Measurements from ENCODE around the gene ASCL4. TPM values are rescaled to one million over a fixed set of nuclear protein-coding genes. Genes with fewer than 3 reads are reported as not detected.

ASCL4 gene
- total RNA-seq, 2 donors from 2014 or later, result not detected

DNA sequence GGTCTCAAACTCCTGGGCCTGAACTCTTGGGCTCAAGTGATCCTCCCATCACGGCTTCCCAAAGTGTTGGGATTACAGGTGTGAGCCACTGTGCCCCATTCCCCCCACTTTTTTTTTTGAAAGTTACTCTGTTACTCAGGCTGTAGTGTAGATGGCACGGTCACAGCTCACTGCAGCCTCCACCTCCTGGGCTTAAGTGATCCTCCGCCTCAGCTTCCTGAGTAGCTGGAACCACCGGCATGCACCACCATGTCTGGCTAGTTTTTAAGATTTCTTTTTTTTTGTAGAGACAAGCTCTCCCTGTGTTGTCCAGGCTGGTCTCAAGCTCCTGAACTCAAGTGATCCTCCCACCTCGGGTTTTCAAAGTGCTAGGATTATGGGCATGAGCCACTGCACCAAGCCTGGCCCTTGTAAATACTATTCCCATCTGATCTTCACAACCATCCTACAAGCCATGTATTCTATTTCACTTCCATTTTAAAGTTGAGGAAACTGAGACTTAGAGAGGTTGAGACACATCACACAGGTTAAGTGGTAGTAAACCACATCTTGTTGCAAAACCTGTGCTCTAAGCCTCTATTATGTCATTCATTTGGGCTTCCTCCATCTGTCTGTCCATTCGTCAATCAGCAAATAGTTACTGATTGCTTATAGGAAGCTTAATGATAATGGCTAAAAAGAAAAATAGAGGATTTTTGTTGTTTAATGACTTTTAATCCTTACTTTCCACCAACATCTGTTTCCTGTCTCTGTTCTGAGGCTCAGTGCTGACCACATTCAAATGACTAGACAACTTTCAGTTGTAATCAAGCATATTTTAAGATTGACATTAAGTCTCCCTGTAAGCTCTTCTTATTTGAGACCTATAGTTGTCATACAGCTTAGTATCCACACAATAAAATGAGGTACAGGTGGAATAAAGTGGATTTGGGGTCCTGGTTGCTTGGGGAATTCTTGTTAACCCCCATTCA lies 9.2 kb downstream of the ASCL4 start:
- H3K4me1 Mint-ChIP-seq (ENCODE audit: low read depth in 2 of 2), result peaks cover 6 to 9% of the 10 kb centered on the region in 2 donors
- no peaks in the 10 kb centered on the region for H3K36me3 Mint-ChIP-seq
- no peaks in the 10 kb centered on the region for H3K9me3 Mint-ChIP-seq
- no peak overlapping the region for H3K27ac Mint-ChIP-seq
- ATAC-seq (no peak), DNase-seq (ENCODE audit: low spot score) (no peak)
- peaks cover 26 to 30% of the 10 kb centered on the region in 2 donors for H3K27me3 Mint-ChIP-seq
- no peak overlapping the region for H3K4me3 Mint-ChIP-seq

DNA sequence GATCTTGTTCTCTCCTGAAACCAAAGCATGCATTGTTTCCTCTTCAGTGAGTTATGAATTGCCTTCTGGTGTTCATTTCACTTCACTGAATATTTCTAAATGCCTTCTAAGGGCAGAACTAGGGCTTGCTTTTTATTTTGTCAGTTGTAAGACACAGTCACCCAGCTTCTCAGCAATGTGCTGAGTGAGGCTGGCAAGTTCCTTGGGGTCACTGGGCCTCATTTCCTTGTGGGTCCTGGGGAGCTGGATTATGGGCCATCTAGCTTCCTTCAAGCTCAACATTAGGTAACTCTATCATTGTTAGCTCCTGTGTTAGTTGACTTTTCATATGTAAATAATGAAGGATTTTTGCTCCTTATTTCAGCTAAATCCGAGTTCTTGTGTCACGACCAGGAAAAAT lies 13.8 kb downstream of the ASCL4 start:
- Mint-ChIP-seq H3K27ac (no peak overlapping the region), H3K4me3 (no peak overlapping the region), H3K27me3 (peaks cover 15 to 24% of the 10 kb centered on the region in 2 donors), H3K36me3 (peaks cover 10% of the 10 kb centered on the region), H3K9me3 (no peaks in the 10 kb centered on the region), H3K4me1 (ENCODE audit: low read depth in 2 of 2) (peaks cover 6 to 9% of the 10 kb centered on the region in 2 donors)
- ATAC-seq, result no peak
- no peak for DNase-seq (ENCODE audit: low spot score)

DNA sequence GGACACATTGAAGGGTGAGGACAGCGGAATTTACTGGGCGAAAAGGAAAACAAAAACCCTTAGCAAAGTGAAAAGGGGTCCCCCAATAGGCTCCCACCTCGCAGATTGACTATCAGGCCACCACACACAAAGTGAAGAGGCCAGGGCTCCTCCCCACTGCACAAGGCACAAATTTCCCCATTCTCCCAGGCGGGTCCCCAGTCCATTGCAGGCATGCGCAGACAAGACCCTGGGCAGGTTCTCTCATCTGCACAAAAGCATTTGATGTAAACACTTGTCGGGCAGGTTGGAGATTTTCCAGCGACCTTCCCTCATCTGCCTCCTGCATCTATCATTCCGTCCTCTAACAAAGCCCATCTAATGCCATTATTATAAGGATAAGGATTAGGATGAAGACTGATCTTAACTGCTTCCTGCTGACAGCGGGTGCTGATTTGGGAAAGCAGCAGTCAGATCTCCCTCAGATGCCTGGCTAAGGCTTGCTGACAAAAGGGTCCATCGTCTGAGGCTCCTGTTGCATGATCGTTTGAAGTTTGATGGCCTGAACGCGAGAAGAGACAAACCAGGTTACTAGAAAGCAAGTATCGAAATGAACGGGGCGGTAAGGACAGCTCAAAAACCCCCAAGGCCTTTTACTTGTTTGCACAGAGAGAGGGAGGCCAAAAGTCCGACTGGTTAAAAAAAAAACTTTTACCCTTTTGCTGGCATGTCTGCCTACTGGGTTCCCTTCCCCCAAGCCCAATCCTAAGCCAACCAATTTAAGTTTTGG lies 14.4 kb downstream of the ASCL4 start:
- Mint-ChIP-seq H3K4me1 (ENCODE audit: low read depth in 2 of 2) (peaks cover 3 to 5% of the 10 kb centered on the region in 2 donors), H3K27ac (no peak overlapping the region), H3K27me3 (peaks cover 13 to 22% of the 10 kb centered on the region in 2 donors), H3K9me3 (no peaks in the 10 kb centered on the region), H3K4me3 (no peak overlapping the region), H3K36me3 (peaks cover 10% of the 10 kb centered on the region)
- DNase-seq (ENCODE audit: low spot score) (no peak), ATAC-seq (no peak)

DNA sequence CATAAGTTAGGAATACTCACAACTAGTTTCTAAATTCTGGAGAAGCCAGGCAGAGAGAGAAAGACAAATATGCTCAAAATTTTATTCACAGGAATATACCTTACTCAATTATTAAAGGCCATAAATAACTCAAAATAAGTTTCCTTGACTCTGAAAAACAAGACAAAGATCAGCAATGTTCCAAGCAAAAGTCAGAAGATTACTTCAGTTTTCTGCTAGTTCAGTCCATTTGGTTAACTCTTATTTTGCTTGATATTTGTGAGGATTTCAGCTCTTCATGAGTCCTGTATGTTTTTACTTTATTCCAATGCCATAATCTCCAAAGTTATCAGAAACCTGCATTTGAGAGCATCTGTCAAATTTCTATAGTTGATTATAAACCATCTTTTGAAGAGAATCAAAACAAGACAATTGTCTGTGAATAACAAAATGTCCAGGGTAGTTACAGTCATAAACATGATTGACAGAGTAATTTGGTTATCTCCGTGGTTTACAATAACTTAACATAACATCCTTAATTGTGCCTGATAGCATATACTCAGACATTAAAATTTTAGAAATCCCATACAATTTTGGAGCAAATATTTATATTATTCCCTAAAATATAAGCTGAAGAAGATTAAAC lies 17.1 kb downstream of the ASCL4 start:
- no peak for ATAC-seq
- no peaks in the 10 kb centered on the region for H3K4me1 Mint-ChIP-seq (ENCODE audit: low read depth in 2 of 2)
- H3K9me3 Mint-ChIP-seq, result no peaks in the 10 kb centered on the region
- H3K27me3 Mint-ChIP-seq, result peaks cover 23 to 43% of the 10 kb centered on the region in 2 donors
- DNase-seq (ENCODE audit: low spot score), result no peak
- H3K36me3 Mint-ChIP-seq, result peaks cover 10% of the 10 kb centered on the region
- H3K27ac Mint-ChIP-seq, result no peak overlapping the region
- H3K4me3 Mint-ChIP-seq, result no peak overlapping the region

DNA sequence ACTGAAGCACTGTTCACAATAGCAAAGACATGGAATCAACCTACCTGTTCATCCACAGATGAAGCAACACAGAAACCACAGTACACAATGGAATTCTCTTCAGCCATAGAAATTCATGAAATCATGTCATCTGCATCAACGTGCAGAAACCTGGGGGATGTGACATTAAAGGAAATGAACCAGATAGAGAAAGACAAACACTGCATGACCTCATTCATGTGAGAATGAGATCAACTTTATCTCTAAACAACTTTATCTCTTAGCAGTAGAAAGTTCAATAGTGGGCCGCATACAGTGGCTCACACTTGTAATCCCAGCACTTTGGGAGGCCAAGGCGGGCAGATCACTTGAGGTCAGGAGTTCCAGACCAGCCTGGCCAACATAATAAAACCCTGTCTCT lies 19.9 kb downstream of the ASCL4 start:
- no peaks in the 10 kb centered on the region for H3K9me3 Mint-ChIP-seq
- ATAC-seq (no peak), DNase-seq (ENCODE audit: low spot score) (no peak)
- H3K4me1 Mint-ChIP-seq (ENCODE audit: low read depth in 2 of 2), result no peaks in the 10 kb centered on the region
- H3K36me3 Mint-ChIP-seq, result peaks cover 10% of the 10 kb centered on the region
- peaks cover 28 to 55% of the 10 kb centered on the region in 2 donors for H3K27me3 Mint-ChIP-seq
- no peak overlapping the region for H3K4me3 Mint-ChIP-seq
- H3K27ac Mint-ChIP-seq, result no peak overlapping the region

DNA sequence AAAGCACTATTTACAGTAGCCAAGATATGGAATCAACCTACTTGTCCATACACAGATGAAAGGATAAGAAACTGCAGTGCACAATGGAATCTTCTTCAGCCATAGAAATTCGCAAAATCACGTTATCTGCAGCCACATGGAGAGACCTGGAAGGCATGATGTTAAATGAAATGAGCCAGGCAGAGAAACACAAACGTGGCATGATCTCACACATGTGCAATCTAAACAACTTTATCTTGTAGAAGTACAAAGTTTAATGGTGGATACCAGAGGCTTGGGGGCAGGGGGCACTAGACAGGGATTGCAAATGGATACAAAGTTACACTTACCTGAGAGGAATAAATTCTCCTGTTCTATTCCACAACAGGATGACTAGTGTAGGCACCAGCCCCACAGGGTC lies 24.1 kb downstream of the ASCL4 start:
- DNase-seq (ENCODE audit: low spot score) (no peak), ATAC-seq (no peak)
- Mint-ChIP-seq H3K27me3 (peaks cover 31 to 53% of the 10 kb centered on the region in 2 donors), H3K4me1 (ENCODE audit: low read depth in 2 of 2) (no peaks in the 10 kb centered on the region), H3K27ac (no peak overlapping the region), H3K4me3 (no peak overlapping the region), H3K9me3 (no peaks in the 10 kb centered on the region), H3K36me3 (no peaks in the 10 kb centered on the region)

DNA sequence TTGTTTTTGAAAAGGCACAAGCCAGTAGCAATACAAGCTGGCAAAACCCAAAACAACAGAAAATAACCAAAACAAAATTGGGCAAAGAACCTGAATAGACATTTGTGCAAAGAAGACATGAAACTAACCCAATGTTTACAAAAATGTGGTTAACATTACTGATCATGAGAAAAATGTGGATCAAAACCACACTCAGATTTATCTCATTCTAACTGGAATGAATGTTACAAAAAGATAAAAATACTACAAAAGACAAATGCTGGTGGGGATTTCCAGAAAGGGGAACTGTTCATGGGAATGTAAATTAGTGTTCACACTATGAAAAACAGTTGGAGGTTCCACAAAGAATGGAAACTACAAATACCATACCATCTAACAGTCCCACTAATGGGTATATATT lies 26.6 kb downstream of the ASCL4 start:
- Mint-ChIP-seq H3K36me3 (no peaks in the 10 kb centered on the region), H3K27me3 (peaks cover 18 to 37% of the 10 kb centered on the region in 2 donors), H3K27ac (no peak overlapping the region), H3K4me1 (ENCODE audit: low read depth in 2 of 2) (no peaks in the 10 kb centered on the region), H3K9me3 (no peaks in the 10 kb centered on the region), H3K4me3 (no peak overlapping the region)
- ATAC-seq (no peak), DNase-seq (ENCODE audit: low spot score) (no peak)

DNA sequence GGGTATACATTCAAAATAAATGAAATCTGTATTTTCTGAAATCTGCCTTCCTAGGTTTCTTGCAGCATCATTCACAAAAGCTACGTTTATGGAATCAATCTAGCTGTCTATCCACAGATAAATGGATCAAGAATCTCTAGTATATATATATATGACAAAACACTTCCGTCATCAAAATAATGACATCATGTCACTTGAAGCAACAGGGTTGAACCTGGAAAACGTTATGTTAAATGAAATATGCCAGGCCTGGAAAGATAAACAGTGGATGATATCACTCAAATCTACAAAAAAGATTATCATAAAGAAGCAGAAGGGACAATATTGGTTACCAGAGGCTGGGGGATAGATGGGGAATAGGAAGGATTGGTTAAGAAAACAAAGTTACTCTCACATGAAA lies 28.6 kb downstream of the ASCL4 start:
- ATAC-seq (no peak), DNase-seq (ENCODE audit: low spot score) (no peak)
- Mint-ChIP-seq H3K27ac (no peak overlapping the region), H3K4me1 (ENCODE audit: low read depth in 2 of 2) (no peaks in the 10 kb centered on the region), H3K9me3 (no peaks in the 10 kb centered on the region), H3K36me3 (no peaks in the 10 kb centered on the region), H3K27me3 (peaks cover 17 to 26% of the 10 kb centered on the region in 2 donors), H3K4me3 (no peak overlapping the region)

DNA sequence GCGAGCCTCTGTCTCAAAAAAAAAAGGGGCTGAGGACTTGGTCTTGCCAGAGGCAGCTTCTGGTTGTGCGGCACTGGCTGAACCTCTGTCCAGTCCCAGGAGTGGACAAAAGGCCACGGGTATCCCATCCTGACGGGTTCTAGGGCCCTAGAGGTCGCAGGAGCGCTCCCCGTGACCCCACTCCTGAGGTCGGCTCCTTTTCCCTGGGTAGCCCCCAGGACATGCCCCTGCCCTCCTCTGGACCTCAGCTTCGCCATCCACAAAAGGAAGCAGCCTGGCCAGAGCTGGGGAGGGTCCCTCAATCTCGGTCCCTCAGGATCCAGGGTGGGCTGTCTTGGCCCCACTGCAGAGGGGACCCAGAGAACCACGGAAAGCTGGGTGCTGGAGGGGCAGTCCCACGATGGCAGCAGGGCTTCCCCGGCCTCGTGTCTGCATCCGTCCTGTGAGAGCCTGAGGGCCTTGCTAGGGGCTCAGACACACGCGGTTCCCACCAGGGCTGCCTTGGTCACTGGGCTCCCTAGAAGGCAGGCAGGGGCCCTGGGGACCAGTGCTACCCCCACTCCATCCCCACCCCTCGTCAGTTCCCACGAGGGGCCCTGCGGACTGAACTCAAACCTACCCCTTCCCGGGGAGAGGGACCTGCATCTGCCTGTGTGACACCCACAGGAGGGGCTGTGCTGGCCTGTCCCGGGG lies 31.1 kb downstream of the ASCL4 start:
- DNase-seq (ENCODE audit: low spot score) (no peak), ATAC-seq (peak; percentile 37 to 46)
- Mint-ChIP-seq H3K4me3 (no peak overlapping the region), H3K27ac (no peak overlapping the region), H3K4me1 (ENCODE audit: low read depth in 2 of 2) (no peaks in the 10 kb centered on the region), H3K27me3 (peaks cover 14 to 20% of the 10 kb centered on the region in 2 donors), H3K36me3 (no peaks in the 10 kb centered on the region), H3K9me3 (no peaks in the 10 kb centered on the region)

DNA sequence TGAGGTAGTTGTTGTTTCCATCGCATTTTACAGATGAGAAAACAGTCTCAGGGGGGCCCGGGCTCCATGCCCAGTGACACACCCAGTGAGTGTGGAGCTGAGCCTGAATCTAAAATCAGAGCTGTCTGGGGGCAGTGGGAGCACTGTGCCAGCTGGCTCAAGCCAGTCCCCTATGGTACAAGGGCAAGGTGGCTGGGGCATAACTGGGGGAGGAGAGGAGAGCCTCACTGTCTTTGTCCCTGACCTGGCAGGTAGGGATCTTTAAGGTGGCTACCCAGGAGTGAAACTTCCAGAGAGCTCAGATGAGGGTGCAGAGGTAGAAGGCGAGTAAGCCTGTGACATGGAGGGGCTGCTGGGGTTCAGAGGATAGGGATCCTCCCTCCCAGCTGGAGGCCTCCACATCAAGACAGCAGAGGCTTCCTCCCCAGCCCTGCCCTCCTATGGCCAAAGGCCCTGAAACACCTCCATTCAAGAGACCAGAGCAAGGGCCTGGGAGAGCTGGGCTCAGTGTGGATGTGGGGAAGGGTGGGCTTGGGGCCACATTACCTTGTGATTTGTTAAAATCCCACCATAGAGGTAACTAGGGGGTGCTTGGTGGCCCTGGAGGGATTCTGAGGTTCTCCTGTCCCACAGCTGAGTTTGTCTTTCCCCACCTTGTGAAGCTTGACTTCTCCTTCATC lies 33.1 kb downstream of the ASCL4 start:
- no peaks in the 10 kb centered on the region for H3K4me1 Mint-ChIP-seq (ENCODE audit: low read depth in 2 of 2)
- H3K27ac Mint-ChIP-seq, result no peak overlapping the region
- no peaks in the 10 kb centered on the region for H3K36me3 Mint-ChIP-seq
- ATAC-seq (peak; percentile 34 to 58), DNase-seq (ENCODE audit: low spot score) (no peak)
- no peak overlapping the region for H3K4me3 Mint-ChIP-seq
- peaks cover 6 to 15% of the 10 kb centered on the region in 2 donors for H3K27me3 Mint-ChIP-seq
- no peaks in the 10 kb centered on the region for H3K9me3 Mint-ChIP-seq

DNA sequence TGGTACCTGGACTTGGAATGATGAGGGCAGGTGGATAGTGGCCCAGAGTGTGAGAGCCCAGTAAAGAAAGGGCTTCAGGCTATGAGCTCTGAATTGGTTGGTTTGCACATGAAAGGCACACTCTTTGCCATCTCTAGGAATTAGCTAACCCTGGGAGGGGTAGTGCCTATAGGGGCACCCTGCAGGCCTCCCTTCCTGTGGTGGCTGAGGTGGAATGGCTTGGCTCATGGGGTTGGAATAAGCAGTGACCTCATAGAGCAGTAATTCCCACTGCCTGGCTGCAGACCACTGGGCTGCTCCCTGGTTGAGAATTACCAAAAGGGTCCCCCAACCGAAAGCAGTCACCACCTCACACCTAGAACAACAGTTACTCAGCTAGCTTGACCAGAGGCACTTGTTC lies 42.7 kb downstream of the ASCL4 start:
- peaks cover 7% of the 10 kb centered on the region for H3K36me3 Mint-ChIP-seq
- DNase-seq (ENCODE audit: low spot score) (no peak), ATAC-seq (peak in 1 of 2 donors; percentile 20)
- H3K27ac Mint-ChIP-seq, result no peak overlapping the region
- peaks cover 11% of the 10 kb centered on the region for H3K9me3 Mint-ChIP-seq
- H3K4me1 Mint-ChIP-seq (ENCODE audit: low read depth in 2 of 2), result no peaks in the 10 kb centered on the region
- no peak overlapping the region for H3K4me3 Mint-ChIP-seq
- peaks cover 10 to 20% of the 10 kb centered on the region in 2 donors for H3K27me3 Mint-ChIP-seq

DNA sequence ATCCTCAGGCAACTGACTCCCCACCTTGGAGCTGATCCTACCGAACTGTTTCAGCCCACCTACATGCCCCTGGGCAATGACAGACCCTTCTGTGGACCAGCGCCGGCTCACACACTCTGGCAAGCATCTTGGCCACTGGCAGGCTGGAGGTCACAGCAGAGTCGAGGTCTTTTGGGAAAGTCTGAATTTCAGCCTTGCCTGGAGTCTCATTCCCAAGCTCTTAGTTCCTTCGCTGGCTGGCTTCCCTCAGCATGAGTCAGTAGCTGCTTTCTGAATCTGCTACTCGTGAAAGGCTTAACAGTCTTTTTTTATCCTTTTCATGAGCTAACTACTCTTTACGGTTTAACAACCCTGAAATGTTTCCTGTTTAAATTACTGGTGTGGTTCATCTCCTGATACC lies 44.5 kb downstream of the ASCL4 start:
- Mint-ChIP-seq H3K36me3 (peaks cover 7% of the 10 kb centered on the region), H3K4me1 (ENCODE audit: low read depth in 2 of 2) (no peaks in the 10 kb centered on the region), H3K9me3 (peaks cover 11% of the 10 kb centered on the region), H3K27ac (no peak overlapping the region), H3K4me3 (no peak overlapping the region), H3K27me3 (peaks cover 19 to 20% of the 10 kb centered on the region in 2 donors)
- DNase-seq (ENCODE audit: low spot score) (no peak), ATAC-seq (no peak)

DNA sequence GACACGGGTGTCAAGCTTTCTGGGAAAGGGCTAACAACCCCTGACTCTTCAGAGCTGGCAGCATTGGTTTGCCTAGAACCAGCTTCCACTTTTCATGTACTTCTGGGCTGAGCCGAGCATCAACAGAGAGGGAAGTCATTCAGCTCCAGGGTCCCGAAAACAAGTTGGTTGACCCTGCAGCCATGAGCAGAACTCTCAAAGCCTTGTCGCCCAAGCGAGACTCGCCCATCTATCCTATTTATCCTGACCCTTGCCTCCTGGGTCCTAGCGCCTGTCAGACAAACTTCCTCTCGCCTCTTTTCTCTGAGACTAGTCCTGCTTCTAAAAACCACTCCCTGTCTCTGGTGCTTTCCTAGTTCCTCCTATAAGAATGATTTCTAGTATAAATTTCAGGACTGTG lies 47.9 kb downstream of the ASCL4 start:
- peaks cover 24% of the 10 kb centered on the region for H3K9me3 Mint-ChIP-seq
- DNase-seq (ENCODE audit: low spot score) (no peak), ATAC-seq (no peak)
- no peak overlapping the region for H3K27ac Mint-ChIP-seq
- H3K36me3 Mint-ChIP-seq, result peaks cover 31% of the 10 kb centered on the region
- no peaks in the 10 kb centered on the region for H3K4me1 Mint-ChIP-seq (ENCODE audit: low read depth in 2 of 2)
- peaks cover 17 to 20% of the 10 kb centered on the region in 2 donors for H3K27me3 Mint-ChIP-seq
- H3K4me3 Mint-ChIP-seq, result no peak overlapping the region
